HUES48 (cell line): Measurements from ENCODE around the gene C11orf58.

ENCODE experiments used
- H3K27ac ChIP-seq: one replicate; pipeline ENCODE4 v1.7.0; 2013; ENCODE audit warnings: low read depth, low read length, inconsistent platforms
- H3K27me3 ChIP-seq: 2 replicates; pipeline ENCODE4 v1.6.1; 2013; ENCODE audit warnings: mild to moderate bottlenecking, low read length; ENCODE audit not compliant: control insufficient read depth, insufficient read depth
- H3K36me3 ChIP-seq: 2 replicates; pipeline ENCODE4 v1.6.1; 2013; ENCODE audit warnings: low read length; ENCODE audit not compliant: control insufficient read depth, insufficient read depth
- H3K4me1 ChIP-seq: 2 replicates; pipeline ENCODE4 v1.6.1; 2013; ENCODE audit warnings: mild to moderate bottlenecking, low read length; ENCODE audit not compliant: control insufficient read depth, insufficient read depth
- H3K4me3 ChIP-seq: 2 replicates; pipeline ENCODE4 v1.5.1; 2013; ENCODE audit warnings: mild to moderate bottlenecking, low read depth, low read length
- H3K9ac ChIP-seq: 2 replicates; pipeline ENCODE4 v1.6.1; 2013; ENCODE audit warnings: mild to moderate bottlenecking, low read depth, low read length, moderate library complexity
- H3K9me3 ChIP-seq: 2 replicates; pipeline ENCODE4 v1.6.1; 2013; ENCODE audit warnings: low read length; ENCODE audit not compliant: control insufficient read depth, insufficient read depth

Gene C11orf58

GRCh38 chr11:16786131-16786530, 47.7 kb downstream of the C11orf58 start:
- Histone ChIP-seq H3K4me1 (no peaks in the 10 kb centered on the region), H3K36me3 (peaks cover 20% of the 10 kb centered on the region; the same call in 1 of the 2 replicates), H3K27ac (no peak overlapping the region), H3K27me3 (no peaks in the 10 kb centered on the region), H3K9me3 (no peaks in the 10 kb centered on the region), H3K9ac (no peak overlapping the region), H3K4me3 (no peak overlapping the region)

- Histone ChIP-seq H3K36me3 (peaks cover 30% of the 10 kb centered on the region), H3K9me3 (no peaks in the 10 kb centered on the region), H3K4me3 (no peak overlapping the region), H3K4me1 (no peaks in the 10 kb centered on the region), H3K9ac (no peak overlapping the region), H3K27me3 (no peaks in the 10 kb centered on the region), H3K27ac (no peak overlapping the region)
Observed at GRCh38 chr11:16787035-16787742, 48.7 kb downstream of the C11orf58 start.

GRCh38 chr11:16788141-16789062, 50.0 kb downstream of the C11orf58 start:
- no peak overlapping the region for H3K27ac ChIP-seq
- H3K36me3 ChIP-seq, result peaks cover 27% of the 10 kb centered on the region
- H3K9ac ChIP-seq, result no peak overlapping the region
- H3K9me3 ChIP-seq, result no peaks in the 10 kb centered on the region
- no peaks in the 10 kb centered on the region for H3K27me3 ChIP-seq
- no peaks in the 10 kb centered on the region for H3K4me1 ChIP-seq
- no peak overlapping the region for H3K4me3 ChIP-seq

GRCh38 chr11:16789063-16789420, 50.6 kb downstream of the C11orf58 start:
- Histone ChIP-seq H3K36me3 (peaks cover 32% of the 10 kb centered on the region), H3K27ac (no peak overlapping the region), H3K4me3 (no peak overlapping the region), H3K9me3 (no peaks in the 10 kb centered on the region), H3K27me3 (no peaks in the 10 kb centered on the region), H3K9ac (no peak overlapping the region), H3K4me1 (no peaks in the 10 kb centered on the region)

- Histone ChIP-seq H3K4me1 (no peaks in the 10 kb centered on the region), H3K9ac (no peak overlapping the region), H3K9me3 (no peaks in the 10 kb centered on the region), H3K4me3 (no peak overlapping the region), H3K27me3 (no peaks in the 10 kb centered on the region), H3K27ac (no peak overlapping the region), H3K36me3 (peaks cover 36% of the 10 kb centered on the region)
Observed at GRCh38 chr11:16789560-16790485, 51.4 kb downstream of the C11orf58 start.

GRCh38 chr11:16790486-16791190, 52.2 kb downstream of the C11orf58 start:
- Histone ChIP-seq H3K4me3 (no peak overlapping the region), H3K27me3 (no peaks in the 10 kb centered on the region), H3K36me3 (peaks cover 36% of the 10 kb centered on the region), H3K4me1 (no peaks in the 10 kb centered on the region), H3K9me3 (no peaks in the 10 kb centered on the region), H3K9ac (no peak overlapping the region), H3K27ac (no peak overlapping the region)

- no peaks in the 10 kb centered on the region for H3K4me1 ChIP-seq
- no peaks in the 10 kb centered on the region for H3K9me3 ChIP-seq
- H3K27me3 ChIP-seq, result no peaks in the 10 kb centered on the region
- no peak overlapping the region for H3K4me3 ChIP-seq
- H3K27ac ChIP-seq, result no peak overlapping the region
- no peak overlapping the region for H3K9ac ChIP-seq
- H3K36me3 ChIP-seq, result peaks cover 36% of the 10 kb centered on the region
Observed at GRCh38 chr11:16791191-16791961, 52.9 kb downstream of the C11orf58 start.

GRCh38 chr11:16792426-16792825, 54.0 kb downstream of the C11orf58 start:
- Histone ChIP-seq H3K9me3 (no peaks in the 10 kb centered on the region), H3K9ac (no peak overlapping the region), H3K36me3 (peaks cover 36% of the 10 kb centered on the region), H3K4me1 (no peaks in the 10 kb centered on the region), H3K27ac (no peak overlapping the region), H3K27me3 (no peaks in the 10 kb centered on the region), H3K4me3 (no peak overlapping the region)

- no peaks in the 10 kb centered on the region for H3K27me3 ChIP-seq
- no peak overlapping the region for H3K27ac ChIP-seq
- H3K4me3 ChIP-seq, result no peak overlapping the region
- peaks cover 38% of the 10 kb centered on the region for H3K36me3 ChIP-seq
- no peak overlapping the region for H3K9ac ChIP-seq
- no peaks in the 10 kb centered on the region for H3K4me1 ChIP-seq
- no peaks in the 10 kb centered on the region for H3K9me3 ChIP-seq
Observed at GRCh38 chr11:16793009-16793408, 54.6 kb downstream of the C11orf58 start.

GRCh38 chr11:16793511-16793910, 55.1 kb downstream of the C11orf58 start:
- no peak overlapping the region for H3K4me3 ChIP-seq
- H3K9ac ChIP-seq, result no peak overlapping the region
- H3K4me1 ChIP-seq, result no peaks in the 10 kb centered on the region
- no peaks in the 10 kb centered on the region for H3K27me3 ChIP-seq
- no peaks in the 10 kb centered on the region for H3K9me3 ChIP-seq
- H3K27ac ChIP-seq, result no peak overlapping the region
- H3K36me3 ChIP-seq, result peaks cover 39% of the 10 kb centered on the region
